ENCODE measurements around the gene MIOX. TPM values are rescaled to one million over a fixed set of nuclear protein-coding genes. Genes with fewer than 3 reads are reported as not detected.
A peak's percentile ranks its signal among the peaks of the same experiment; 100 is the strongest.

Gene MIOX
- total and polyA plus RNA-seq, 2 experiments from 2014 or later: not detected

DNA sequence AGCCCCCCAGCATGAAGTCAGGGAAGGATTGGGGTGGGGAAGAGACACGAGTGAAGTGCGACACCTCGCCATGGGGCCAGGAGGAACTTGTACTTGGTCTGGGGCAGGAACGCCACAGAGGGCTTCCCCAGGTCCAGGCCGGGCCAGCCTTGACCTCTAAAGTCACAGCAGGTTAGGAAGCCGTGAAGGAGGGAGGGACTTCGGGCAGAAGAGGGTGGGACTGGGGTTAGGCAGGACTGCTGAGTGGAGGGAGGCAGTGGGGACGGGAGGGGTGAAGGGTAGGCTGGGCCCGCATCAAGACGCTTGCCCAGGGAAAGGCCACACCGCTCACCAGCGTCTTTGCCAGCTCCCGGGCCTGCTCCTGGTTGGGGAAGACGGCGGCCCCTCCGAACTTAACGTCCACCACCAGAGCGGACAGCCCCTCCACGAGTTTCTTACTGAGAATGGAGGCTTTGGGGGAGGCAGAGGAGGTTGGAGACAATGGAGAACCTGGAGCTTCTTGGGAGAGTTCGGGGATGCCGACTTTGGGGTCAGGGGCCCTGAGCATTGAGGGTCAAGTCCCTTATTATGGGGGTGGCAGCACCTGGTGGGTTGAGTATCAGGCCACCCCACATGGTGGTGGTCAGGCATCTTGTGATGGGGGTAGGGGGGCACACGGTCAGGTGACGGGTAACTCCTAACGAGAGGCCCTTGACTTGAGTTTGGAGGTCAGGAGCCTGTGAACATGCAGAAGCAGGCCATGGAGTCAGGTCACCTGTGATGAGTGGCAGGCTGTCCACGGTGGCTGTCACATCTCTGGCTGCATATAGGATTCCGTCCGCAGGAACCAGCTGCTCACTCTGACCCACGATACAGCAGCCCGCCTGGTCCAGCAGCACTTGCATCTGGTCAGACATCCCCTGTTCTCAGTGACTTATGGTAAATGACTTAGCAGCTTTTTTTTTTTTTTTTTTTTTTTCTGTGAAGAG, 40.5 kb downstream of the MIOX start:
- no peak overlapping the region for H3K27ac ChIP-seq (ENCODE audit: low read depth)
- H3K79me2 ChIP-seq (replicated peaks; ENCODE audit: insufficient read depth): no peaks in the 10 kb centered on the region
- DNase-seq (ENCODE audit: low spot score): peak; percentile 67
- peak overlapping the region; percentile 84 for H3K4me3 ChIP-seq
- ATAC-seq: peak; percentile 23
- Mint-ChIP-seq H3K4me3 (peak overlapping the region; percentile 68), H3K27me3 (ENCODE audit: insufficient read depth, low read depth, poor library complexity) (peaks cover 57% of the 10 kb centered on the region), H3K36me3 (ENCODE audit: low read depth) (peaks cover 9% of the 10 kb centered on the region), H3K27ac (no peak overlapping the region), H3K4me1 (peaks cover 11% of the 10 kb centered on the region), H3K9me3 (peaks cover 4% of the 10 kb centered on the region; the same call in 2 of the 3 replicates)
- no peaks in the 10 kb centered on the region for H3K9me2 ChIP-seq (ENCODE audit: insufficient read depth)
- H3K4me2 ChIP-seq: peak overlapping the region; percentile 94
- H3K4me1 ChIP-seq (ENCODE audit: insufficient read depth): peaks cover 4% of the 10 kb centered on the region; the same call in 1 of the 2 replicates
- H4K20me1 ChIP-seq (replicated peaks; ENCODE audit: insufficient read depth): no peaks in the 10 kb centered on the region; the same call in 1 of the 2 replicates
- peaks cover 4% of the 10 kb centered on the region for H3F3A ChIP-seq (replicated peaks; ENCODE audit: low read depth)
- H3K36me3 ChIP-seq (ENCODE audit: insufficient read depth): no peaks in the 10 kb centered on the region
- peaks cover 56% of the 10 kb centered on the region for H3K27me3 ChIP-seq (ENCODE audit: insufficient read depth)
- TF ChIP-seq, protein P1, sequence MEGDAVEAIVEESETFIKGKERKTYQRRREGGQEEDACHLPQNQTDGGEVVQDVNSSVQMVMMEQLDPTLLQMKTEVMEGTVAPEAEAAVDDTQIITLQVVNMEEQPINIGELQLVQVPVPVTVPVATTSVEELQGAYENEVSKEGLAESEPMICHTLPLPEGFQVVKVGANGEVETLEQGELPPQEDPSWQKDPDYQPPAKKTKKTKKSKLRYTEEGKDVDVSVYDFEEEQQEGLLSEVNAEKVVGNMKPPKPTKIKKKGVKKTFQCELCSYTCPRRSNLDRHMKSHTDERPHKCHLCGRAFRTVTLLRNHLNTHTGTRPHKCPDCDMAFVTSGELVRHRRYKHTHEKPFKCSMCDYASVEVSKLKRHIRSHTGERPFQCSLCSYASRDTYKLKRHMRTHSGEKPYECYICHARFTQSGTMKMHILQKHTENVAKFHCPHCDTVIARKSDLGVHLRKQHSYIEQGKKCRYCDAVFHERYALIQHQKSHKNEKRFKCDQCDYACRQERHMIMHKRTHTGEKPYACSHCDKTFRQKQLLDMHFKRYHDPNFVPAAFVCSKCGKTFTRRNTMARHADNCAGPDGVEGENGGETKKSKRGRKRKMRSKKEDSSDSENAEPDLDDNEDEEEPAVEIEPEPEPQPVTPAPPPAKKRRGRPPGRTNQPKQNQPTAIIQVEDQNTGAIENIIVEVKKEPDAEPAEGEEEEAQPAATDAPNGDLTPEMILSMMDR (conservative IDR thresholded peaks at IDR 0.05; ENCODE audit: low read depth in 2 of 2): no peak
- TF ChIP-seq, protein P2, sequence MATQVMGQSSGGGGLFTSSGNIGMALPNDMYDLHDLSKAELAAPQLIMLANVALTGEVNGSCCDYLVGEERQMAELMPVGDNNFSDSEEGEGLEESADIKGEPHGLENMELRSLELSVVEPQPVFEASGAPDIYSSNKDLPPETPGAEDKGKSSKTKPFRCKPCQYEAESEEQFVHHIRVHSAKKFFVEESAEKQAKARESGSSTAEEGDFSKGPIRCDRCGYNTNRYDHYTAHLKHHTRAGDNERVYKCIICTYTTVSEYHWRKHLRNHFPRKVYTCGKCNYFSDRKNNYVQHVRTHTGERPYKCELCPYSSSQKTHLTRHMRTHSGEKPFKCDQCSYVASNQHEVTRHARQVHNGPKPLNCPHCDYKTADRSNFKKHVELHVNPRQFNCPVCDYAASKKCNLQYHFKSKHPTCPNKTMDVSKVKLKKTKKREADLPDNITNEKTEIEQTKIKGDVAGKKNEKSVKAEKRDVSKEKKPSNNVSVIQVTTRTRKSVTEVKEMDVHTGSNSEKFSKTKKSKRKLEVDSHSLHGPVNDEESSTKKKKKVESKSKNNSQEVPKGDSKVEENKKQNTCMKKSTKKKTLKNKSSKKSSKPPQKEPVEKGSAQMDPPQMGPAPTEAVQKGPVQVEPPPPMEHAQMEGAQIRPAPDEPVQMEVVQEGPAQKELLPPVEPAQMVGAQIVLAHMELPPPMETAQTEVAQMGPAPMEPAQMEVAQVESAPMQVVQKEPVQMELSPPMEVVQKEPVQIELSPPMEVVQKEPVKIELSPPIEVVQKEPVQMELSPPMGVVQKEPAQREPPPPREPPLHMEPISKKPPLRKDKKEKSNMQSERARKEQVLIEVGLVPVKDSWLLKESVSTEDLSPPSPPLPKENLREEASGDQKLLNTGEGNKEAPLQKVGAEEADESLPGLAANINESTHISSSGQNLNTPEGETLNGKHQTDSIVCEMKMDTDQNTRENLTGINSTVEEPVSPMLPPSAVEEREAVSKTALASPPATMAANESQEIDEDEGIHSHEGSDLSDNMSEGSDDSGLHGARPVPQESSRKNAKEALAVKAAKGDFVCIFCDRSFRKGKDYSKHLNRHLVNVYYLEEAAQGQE (IDR thresholded peaks at IDR 0.05; ENCODE audit: unreplicated experiment): no peak
- TF ChIP-seq NANOG (IDR thresholded peaks at IDR 0.05; ENCODE audit: borderline replicate concordance) (no peak), ZNF114 (CRISPR knock-in tag; IDR thresholded peaks at IDR 0.05) (no peak), EZH2 (IDR thresholded peaks at IDR 0.05; ENCODE audit: low read depth, unreplicated experiment) (no peak), POLR2AphosphoS5 (IDR thresholded peaks at IDR 0.05; ENCODE audit: low read depth) (peak; percentile 42; the same call in 1 of the 2 replicates), STAT1 (IDR thresholded peaks at IDR 0.05; ENCODE audit: unreplicated experiment) (no peak)
- TF ChIP-seq, protein P3, sequence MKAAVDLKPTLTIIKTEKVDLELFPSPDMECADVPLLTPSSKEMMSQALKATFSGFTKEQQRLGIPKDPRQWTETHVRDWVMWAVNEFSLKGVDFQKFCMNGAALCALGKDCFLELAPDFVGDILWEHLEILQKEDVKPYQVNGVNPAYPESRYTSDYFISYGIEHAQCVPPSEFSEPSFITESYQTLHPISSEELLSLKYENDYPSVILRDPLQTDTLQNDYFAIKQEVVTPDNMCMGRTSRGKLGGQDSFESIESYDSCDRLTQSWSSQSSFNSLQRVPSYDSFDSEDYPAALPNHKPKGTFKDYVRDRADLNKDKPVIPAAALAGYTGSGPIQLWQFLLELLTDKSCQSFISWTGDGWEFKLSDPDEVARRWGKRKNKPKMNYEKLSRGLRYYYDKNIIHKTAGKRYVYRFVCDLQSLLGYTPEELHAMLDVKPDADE (IDR thresholded peaks at IDR 0.05): no peak
- no peak overlapping the region for H2AFZ ChIP-seq
